ENCODE results near the gene SPAM1.
A peak's percentile ranks its signal among the peaks of the same experiment; 100 is the strongest.

SPAM1 gene

DNA sequence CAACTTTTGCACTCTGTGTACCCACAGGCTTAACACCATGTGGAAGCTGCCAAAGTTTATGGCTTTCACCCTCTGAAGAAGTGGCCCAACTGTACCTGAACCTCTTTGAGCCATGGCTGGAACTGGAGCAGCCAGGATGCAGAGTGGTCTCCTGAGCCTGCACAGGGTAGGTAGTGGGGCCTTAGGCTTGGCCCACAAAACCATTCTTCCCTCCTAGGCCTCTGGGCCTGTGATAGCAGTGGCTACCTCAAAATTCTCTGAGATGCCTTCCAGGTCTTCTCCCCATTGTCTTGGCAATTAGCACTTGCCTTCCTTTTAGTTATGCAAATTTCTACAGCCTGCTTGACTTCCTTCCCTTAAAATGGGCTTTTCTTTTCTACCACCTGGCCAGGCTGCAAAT, 19.3 kb upstream of the SPAM1 start:
- Histone ChIP-seq H3K18ac (ENCODE audit: low read length) (no peak overlapping the region), H3K4me1 (ENCODE audit: control insufficient read depth in 2 of 2, insufficient read depth in 1 of 2, low read depth in 1 of 2, low read length in 2 of 2) (no peaks in the 10 kb centered on the region), H2BK12ac (ENCODE audit: low read length) (no peak overlapping the region), H3K14ac (ENCODE audit: low read length) (no peak overlapping the region), H3K27me3 (ENCODE audit: control insufficient read depth in 3 of 3, insufficient read depth in 3 of 3, low read depth in 1 of 3, low read length in 3 of 3) (no peaks in the 10 kb centered on the region), H3K23ac (ENCODE audit: low read depth, low read length, poor library complexity) (no peak overlapping the region), H3K36me3 (replicated peaks in 1 of 2; ENCODE audit: control insufficient read depth in 2 of 2, insufficient read depth in 2 of 2, low read length in 2 of 2) (no peaks in the 10 kb centered on the region), H3K4me3 (ENCODE audit: low read length in 2 of 2) (peak overlapping the region in 1 of 2 donors; percentile 50), H3K9me3 (replicated peaks in 1 of 2; ENCODE audit: control insufficient read depth in 2 of 2, insufficient read depth in 1 of 2, low read depth in 1 of 2, low read length in 2 of 2) (peaks cover 0 to 1% of the 10 kb centered on the region in 2 donors), H3K9ac (ENCODE audit: low read depth, low read length, poor library complexity) (no peak overlapping the region), H3K4me2 (ENCODE audit: insufficient read depth, low read length, poor library complexity, severe bottlenecking) (no peak overlapping the region), H3K79me1 (ENCODE audit: low read depth, low read length) (no peaks in the 10 kb centered on the region), H3K4ac (ENCODE audit: low read length) (no peak overlapping the region), H3K27ac (replicated peaks; ENCODE audit: low read length) (no peak overlapping the region), H4K91ac (ENCODE audit: low read depth, low read length, poor library complexity) (no peak overlapping the region), H2AFZ (ENCODE audit: low read length) (no peak overlapping the region), H2BK15ac (ENCODE audit: low read length) (no peak overlapping the region), H2AK5ac (ENCODE audit: low read depth, low read length) (no peak overlapping the region), H4K8ac (ENCODE audit: low read depth, low read length) (no peak overlapping the region), H2BK5ac (ENCODE audit: low read length) (no peak overlapping the region), H2BK120ac (ENCODE audit: low read depth, low read length) (no peak overlapping the region)
- no peak for DNase-seq (ENCODE audit: low spot score)

DNA sequence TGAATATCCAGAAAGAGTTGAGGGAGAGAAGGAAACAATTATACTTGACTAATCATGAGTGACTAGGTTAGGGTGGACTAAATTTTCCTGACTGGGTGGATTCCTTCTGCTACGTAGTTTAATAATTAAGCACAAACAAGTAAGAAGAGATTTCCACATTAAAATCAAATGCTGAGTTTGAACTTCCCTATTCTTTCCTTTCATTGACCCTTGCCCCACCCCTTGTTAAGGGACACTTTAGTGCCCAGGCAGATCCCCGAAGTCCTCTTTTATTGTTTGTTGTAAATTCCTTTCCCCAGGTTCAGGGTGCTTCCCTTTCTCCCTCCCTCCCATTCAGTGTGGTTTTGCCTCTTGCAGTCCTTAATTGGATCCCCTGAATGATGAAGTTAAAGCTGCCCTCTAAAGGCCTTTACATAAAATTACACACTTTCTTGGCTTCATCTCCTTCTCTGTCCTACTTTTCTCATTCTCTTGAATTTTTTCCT, 8.8 kb upstream of the SPAM1 start:
- Histone ChIP-seq H2BK120ac (ENCODE audit: low read depth, low read length) (no peak overlapping the region), H3K36me3 (replicated peaks in 1 of 2; ENCODE audit: control insufficient read depth in 2 of 2, insufficient read depth in 2 of 2, low read length in 2 of 2) (no peaks in the 10 kb centered on the region), H3K18ac (ENCODE audit: low read length) (no peak overlapping the region), H3K4me2 (ENCODE audit: insufficient read depth, low read length, poor library complexity, severe bottlenecking) (no peak overlapping the region), H3K9ac (ENCODE audit: low read depth, low read length, poor library complexity) (no peak overlapping the region), H3K9me3 (replicated peaks in 1 of 2; ENCODE audit: control insufficient read depth in 2 of 2, insufficient read depth in 1 of 2, low read depth in 1 of 2, low read length in 2 of 2) (no peaks in the 10 kb centered on the region), H4K91ac (ENCODE audit: low read depth, low read length, poor library complexity) (no peak overlapping the region), H3K4ac (ENCODE audit: low read length) (no peak overlapping the region), H3K4me1 (ENCODE audit: control insufficient read depth in 2 of 2, insufficient read depth in 1 of 2, low read depth in 1 of 2, low read length in 2 of 2) (no peaks in the 10 kb centered on the region), H2BK15ac (ENCODE audit: low read length) (no peak overlapping the region), H3K4me3 (ENCODE audit: low read length in 2 of 2) (no peak overlapping the region), H3K79me1 (ENCODE audit: low read depth, low read length) (no peaks in the 10 kb centered on the region), H2BK12ac (ENCODE audit: low read length) (no peak overlapping the region), H3K14ac (ENCODE audit: low read length) (no peak overlapping the region), H2AFZ (ENCODE audit: low read length) (no peak overlapping the region), H2AK5ac (ENCODE audit: low read depth, low read length) (no peak overlapping the region), H3K27me3 (ENCODE audit: control insufficient read depth in 3 of 3, insufficient read depth in 3 of 3, low read depth in 1 of 3, low read length in 3 of 3) (no peaks in the 10 kb centered on the region), H4K8ac (ENCODE audit: low read depth, low read length) (no peak overlapping the region), H3K27ac (replicated peaks; ENCODE audit: low read length) (no peak overlapping the region), H2BK5ac (ENCODE audit: low read length) (no peak overlapping the region), H3K23ac (ENCODE audit: low read depth, low read length, poor library complexity) (no peak overlapping the region)
- no CpG with 5 or more reads among the region's 2 CpGs for WGBS, 2 donors (ENCODE audit: extremely low coverage in 2 of 2, insufficient read length in 2 of 2, insufficient replicate concordance in 1 of 2)
- peak; percentile 61 for DNase-seq (ENCODE audit: low spot score)

DNA sequence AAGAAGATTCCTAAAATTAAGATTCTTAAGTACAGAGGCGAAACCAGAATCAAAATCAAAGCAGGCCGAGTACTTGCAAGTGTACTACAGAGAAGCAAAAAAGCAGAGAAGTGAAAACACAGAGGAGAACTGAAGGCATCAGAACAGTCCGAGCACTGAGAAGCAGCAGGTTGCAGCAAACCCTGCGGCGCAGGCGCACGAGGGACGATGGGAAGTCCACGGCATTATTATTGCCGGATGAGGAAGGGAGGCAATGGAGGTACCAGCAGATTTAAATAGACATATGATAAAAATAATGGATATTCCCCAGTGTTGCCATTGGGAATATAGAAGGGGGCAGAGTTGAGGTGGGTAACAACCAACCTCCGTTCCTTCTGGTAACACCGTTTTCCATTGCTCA, 7.2 kb upstream of the SPAM1 start:
- Histone ChIP-seq H3K79me1 (ENCODE audit: low read depth, low read length) (no peaks in the 10 kb centered on the region), H3K4me1 (ENCODE audit: control insufficient read depth in 2 of 2, insufficient read depth in 1 of 2, low read depth in 1 of 2, low read length in 2 of 2) (no peaks in the 10 kb centered on the region), H3K36me3 (replicated peaks in 1 of 2; ENCODE audit: control insufficient read depth in 2 of 2, insufficient read depth in 2 of 2, low read length in 2 of 2) (no peaks in the 10 kb centered on the region), H3K4me2 (ENCODE audit: insufficient read depth, low read length, poor library complexity, severe bottlenecking) (no peak overlapping the region), H4K8ac (ENCODE audit: low read depth, low read length) (no peak overlapping the region), H3K18ac (ENCODE audit: low read length) (no peak overlapping the region), H3K27me3 (ENCODE audit: control insufficient read depth in 3 of 3, insufficient read depth in 3 of 3, low read depth in 1 of 3, low read length in 3 of 3) (no peaks in the 10 kb centered on the region), H3K23ac (ENCODE audit: low read depth, low read length, poor library complexity) (no peak overlapping the region), H2AK5ac (ENCODE audit: low read depth, low read length) (no peak overlapping the region), H3K27ac (replicated peaks; ENCODE audit: low read length) (no peak overlapping the region), H3K14ac (ENCODE audit: low read length) (no peak overlapping the region), H3K9me3 (replicated peaks in 1 of 2; ENCODE audit: control insufficient read depth in 2 of 2, insufficient read depth in 1 of 2, low read depth in 1 of 2, low read length in 2 of 2) (no peaks in the 10 kb centered on the region), H2BK12ac (ENCODE audit: low read length) (no peak overlapping the region), H2BK5ac (ENCODE audit: low read length) (no peak overlapping the region), H2BK15ac (ENCODE audit: low read length) (no peak overlapping the region), H2AFZ (ENCODE audit: low read length) (no peak overlapping the region), H3K9ac (ENCODE audit: low read depth, low read length, poor library complexity) (no peak overlapping the region), H2BK120ac (ENCODE audit: low read depth, low read length) (no peak overlapping the region), H3K4me3 (ENCODE audit: low read length in 2 of 2) (no peak overlapping the region), H4K91ac (ENCODE audit: low read depth, low read length, poor library complexity) (no peak overlapping the region), H3K4ac (ENCODE audit: low read length) (no peak overlapping the region)
- no peak for DNase-seq (ENCODE audit: low spot score)
- WGBS, 2 donors (ENCODE audit: extremely low coverage in 2 of 2, insufficient read length in 2 of 2, insufficient replicate concordance in 1 of 2): no CpG with 5 or more reads among the region's 12 CpGs

DNA sequence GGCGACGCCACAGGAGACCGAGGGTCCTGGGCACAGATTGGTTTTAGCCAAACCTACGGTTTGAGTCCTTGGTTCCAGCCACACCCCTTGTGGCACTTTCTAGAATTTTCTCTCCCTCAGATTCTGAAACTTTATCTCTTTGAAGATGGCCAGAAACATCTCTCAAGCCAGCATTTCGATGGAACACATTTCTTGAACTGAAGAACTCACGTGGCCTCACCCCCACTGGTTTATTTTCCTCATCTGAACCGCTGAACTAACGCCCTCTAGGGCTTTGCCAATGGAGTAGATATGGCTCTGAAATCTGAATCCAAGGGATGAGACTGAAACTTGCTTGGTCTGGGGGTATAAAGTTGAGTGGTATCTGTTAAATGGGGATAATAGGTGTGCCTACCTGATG, 6.7 kb upstream of the SPAM1 start:
- no peaks in the 10 kb centered on the region for H3K4me1 ChIP-seq (ENCODE audit: control insufficient read depth in 2 of 2, insufficient read depth in 1 of 2, low read depth in 1 of 2, low read length in 2 of 2)
- no peak overlapping the region for H2AFZ ChIP-seq (ENCODE audit: low read length)
- H4K8ac ChIP-seq (ENCODE audit: low read depth, low read length): no peak overlapping the region
- no peaks in the 10 kb centered on the region for H3K79me1 ChIP-seq (ENCODE audit: low read depth, low read length)
- H4K91ac ChIP-seq (ENCODE audit: low read depth, low read length, poor library complexity): no peak overlapping the region
- H2BK5ac ChIP-seq (ENCODE audit: low read length): no peak overlapping the region
- H3K27ac ChIP-seq (replicated peaks; ENCODE audit: low read length): no peak overlapping the region
- H3K18ac ChIP-seq (ENCODE audit: low read length): no peak overlapping the region
- H2BK12ac ChIP-seq (ENCODE audit: low read length): no peak overlapping the region
- H3K9me3 ChIP-seq (replicated peaks in 1 of 2; ENCODE audit: control insufficient read depth in 2 of 2, insufficient read depth in 1 of 2, low read depth in 1 of 2, low read length in 2 of 2): no peaks in the 10 kb centered on the region
- no peak for DNase-seq (ENCODE audit: low spot score)
- no peak overlapping the region for H3K4me2 ChIP-seq (ENCODE audit: insufficient read depth, low read length, poor library complexity, severe bottlenecking)
- H3K23ac ChIP-seq (ENCODE audit: low read depth, low read length, poor library complexity): no peak overlapping the region
- H3K14ac ChIP-seq (ENCODE audit: low read length): no peak overlapping the region
- no peak overlapping the region for H3K9ac ChIP-seq (ENCODE audit: low read depth, low read length, poor library complexity)
- H3K4ac ChIP-seq (ENCODE audit: low read length): no peak overlapping the region
- no peak overlapping the region for H2AK5ac ChIP-seq (ENCODE audit: low read depth, low read length)
- H2BK120ac ChIP-seq (ENCODE audit: low read depth, low read length): no peak overlapping the region
- no peaks in the 10 kb centered on the region for H3K27me3 ChIP-seq (ENCODE audit: control insufficient read depth in 3 of 3, insufficient read depth in 3 of 3, low read depth in 1 of 3, low read length in 3 of 3)
- no peak overlapping the region for H3K4me3 ChIP-seq (ENCODE audit: low read length in 2 of 2)
- no peaks in the 10 kb centered on the region for H3K36me3 ChIP-seq (replicated peaks in 1 of 2; ENCODE audit: control insufficient read depth in 2 of 2, insufficient read depth in 2 of 2, low read length in 2 of 2)
- no CpG with 5 or more reads among the region's 8 CpGs for WGBS, 2 donors (ENCODE audit: extremely low coverage in 2 of 2, insufficient read length in 2 of 2, insufficient replicate concordance in 1 of 2)
- no peak overlapping the region for H2BK15ac ChIP-seq (ENCODE audit: low read length)
